Right kidney (tissue), 9 donors: ENCODE measurements around the gene PSMA4.
"Not testable (repeated sequence)": the region's sequence is repeated elsewhere in the genome, so short reads cannot be mapped to it uniquely, and the experiment has no call there.

Experiments used
- DNase-seq: peaks from one replicate; pipeline ENCODE4 v3.0.0-alpha.2; 2016
- long read RNA-seq, 8 donors: transcript quantifications; one replicate each; lab custom pipeline, GENCODE V29; 2026

PSMA4 gene
- long read RNA-seq, donor 1, full-length matches to known transcripts: 226 of 664 reads
- long read RNA-seq, donor 1, partial matches to known transcripts: 430 of 664 reads
- long read RNA-seq, donor 1, other reads (novel, unspliced or antisense): 8 of 664 reads
- long read RNA-seq, donor 2, full-length matches to known transcripts: 85 of 271 reads
- long read RNA-seq, donor 2, partial matches to known transcripts: 186 of 271 reads
- long read RNA-seq, donor 2, other reads (novel, unspliced or antisense): 0 of 271 reads
- long read RNA-seq, donor 3, full-length matches to known transcripts: 45 of 137 reads
- long read RNA-seq, donor 3, partial matches to known transcripts: 92 of 137 reads
- long read RNA-seq, donor 3, other reads (novel, unspliced or antisense): 0 of 137 reads
- long read RNA-seq, donor 4, full-length matches to known transcripts: 87 of 295 reads
- long read RNA-seq, donor 4, partial matches to known transcripts: 208 of 295 reads
- long read RNA-seq, donor 4, other reads (novel, unspliced or antisense): 0 of 295 reads
- long read RNA-seq, donor 5, full-length matches to known transcripts: 129 of 346 reads
- long read RNA-seq, donor 5, partial matches to known transcripts: 209 of 346 reads
- long read RNA-seq, donor 5, other reads (novel, unspliced or antisense): 8 of 346 reads
- long read RNA-seq, donor 6, full-length matches to known transcripts: 97 of 265 reads
- long read RNA-seq, donor 6, partial matches to known transcripts: 162 of 265 reads
- long read RNA-seq, donor 6, other reads (novel, unspliced or antisense): 6 of 265 reads
- long read RNA-seq, donor 7: 0 reads
- long read RNA-seq, donor 8, full-length matches to known transcripts: 134 of 373 reads
- long read RNA-seq, donor 8, partial matches to known transcripts: 239 of 373 reads
- long read RNA-seq, donor 8, other reads (novel, unspliced or antisense): 0 of 373 reads

DNA sequence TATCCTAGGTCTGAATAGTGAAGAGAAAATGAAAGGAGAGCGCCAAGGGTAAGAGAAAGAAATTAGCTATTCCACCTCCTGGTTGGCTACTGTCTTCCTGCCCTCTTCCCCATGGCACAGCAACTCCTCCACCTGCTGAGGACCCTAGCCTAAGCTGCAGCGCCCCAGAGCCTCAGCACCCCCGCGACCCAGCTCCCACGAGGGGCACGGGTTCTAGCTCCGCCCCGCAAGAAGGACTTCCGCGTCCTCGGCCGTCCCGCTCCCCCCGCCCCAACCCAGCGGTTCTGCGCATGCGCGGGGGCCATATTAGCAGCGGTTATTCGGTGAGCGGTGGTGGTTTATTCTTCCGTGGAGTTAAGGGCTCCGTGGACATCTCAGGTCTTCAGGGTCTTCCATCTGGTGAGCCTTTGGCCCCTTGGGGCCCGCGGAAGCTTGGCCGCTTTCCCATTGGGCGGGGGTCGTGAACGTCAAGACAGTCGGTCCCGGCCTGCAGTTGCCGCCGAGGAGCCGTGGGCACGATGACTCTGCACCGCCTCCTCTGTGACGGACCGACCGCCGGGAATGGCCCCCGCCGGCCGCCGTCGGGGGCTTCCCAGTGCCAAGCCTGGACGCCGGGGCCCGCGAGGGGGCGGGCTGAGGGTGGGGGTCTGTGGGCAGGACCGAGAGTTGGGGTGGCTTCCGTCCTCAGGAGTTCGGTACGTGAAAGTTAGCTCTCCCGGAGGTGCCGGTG lies at the start of gene PSMA4:
Gene PSMA4, plus strand, starts transcription at position 304 of the 730 bp plus-strand sequence. CDS start 1,484 bp downstream, outside the sequence.
- DNase-seq: peak; percentile 98

DNA sequence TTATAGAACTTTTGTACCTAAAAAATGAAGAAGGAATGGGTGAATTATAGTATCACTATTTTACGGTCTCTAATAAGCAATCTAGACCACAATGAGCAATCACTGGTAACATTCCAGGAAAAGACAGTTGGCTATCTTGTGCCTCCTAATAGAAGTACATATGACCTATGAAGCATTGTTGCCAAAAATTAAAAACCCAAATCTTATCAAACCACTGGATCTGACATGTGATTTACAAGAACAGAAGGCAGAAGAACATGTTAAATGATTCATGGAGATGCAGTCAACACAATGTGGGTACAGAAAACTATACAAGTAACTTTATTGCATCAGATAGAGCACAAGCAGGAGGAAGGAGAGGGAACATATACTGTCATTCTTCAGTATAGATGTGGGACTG lies 47.4 kb upstream of the PSMA4 start:
- DNase-seq: no peak

- DNase-seq: no peak
Measured at GRCh38 chr15:78501857-78502256, 38.4 kb upstream of the PSMA4 start.

- no peak for DNase-seq
Measured at GRCh38 chr15:78502641-78503040, 37.6 kb upstream of the PSMA4 start.

- DNase-seq: peak; percentile 91
Measured at GRCh38 chr15:78506971-78507830, 33.0 kb upstream of the PSMA4 start, which contains the start of gene HYKK. HYKK (plus strand) TSS chr15:78507577; CDS start chr15:78513089, 5,512 bp downstream.

DNA sequence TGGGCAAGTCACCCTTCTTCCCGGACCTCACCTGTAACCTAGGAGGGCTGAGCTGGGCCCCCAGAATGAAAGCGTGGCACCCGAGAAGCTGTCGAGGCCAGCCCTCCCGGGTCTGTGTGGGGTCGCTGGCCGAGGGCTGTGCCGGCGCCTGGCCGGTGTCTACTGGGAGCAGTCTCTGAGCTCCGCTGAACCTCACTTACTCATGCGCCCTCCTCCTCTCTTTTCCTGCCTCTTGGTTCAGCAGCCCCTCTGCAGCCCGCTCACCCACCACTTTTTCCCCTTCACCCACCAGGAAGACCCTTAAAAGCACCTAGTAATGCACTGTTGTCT lies 32.4 kb upstream of the PSMA4 start:
- DNase-seq: no peak

DNA sequence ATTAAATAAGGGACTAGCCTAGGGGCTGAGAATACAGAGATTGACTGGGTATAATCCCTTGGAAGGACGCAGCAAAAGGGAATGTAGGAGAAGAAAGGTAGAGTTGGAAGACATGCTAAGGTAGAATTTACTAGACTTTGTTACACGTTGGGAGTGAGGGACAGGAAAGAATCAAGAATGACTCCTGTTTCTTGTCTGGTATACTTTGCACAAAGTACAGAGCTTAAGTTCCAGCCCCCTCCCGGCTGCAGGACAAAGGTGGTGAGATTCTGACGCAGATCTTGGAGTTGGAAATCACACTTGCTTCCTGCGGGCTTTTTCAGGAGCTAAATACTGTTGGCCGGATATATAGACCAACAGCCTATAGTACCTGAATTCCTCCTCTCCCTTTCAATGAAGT lies 32.0 kb upstream of the PSMA4 start:
- DNase-seq: no peak

- DNase-seq: no peak
Measured at GRCh38 chr15:78509726-78510312, 30.4 kb upstream of the PSMA4 start.

DNA sequence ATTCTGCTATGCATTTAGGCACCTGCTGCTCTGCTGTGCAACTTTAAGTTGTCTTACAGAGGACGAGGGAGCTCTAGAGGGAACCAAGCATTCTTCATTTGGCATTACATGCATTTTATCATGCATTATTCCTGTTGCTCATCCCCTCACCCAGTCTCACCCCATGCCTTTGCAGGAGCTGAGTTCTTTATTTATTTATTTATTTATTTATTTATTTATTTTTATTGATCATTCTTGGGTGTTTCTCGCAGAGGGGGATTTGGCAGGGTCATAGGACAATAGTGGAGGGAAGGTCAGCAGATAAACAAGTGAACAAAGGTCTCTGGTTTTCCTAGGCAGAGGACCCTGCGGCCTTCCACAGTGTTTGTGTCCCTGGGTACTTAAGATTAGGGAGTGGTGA lies 20.2 kb upstream of the PSMA4 start:
- not testable (repeated sequence) for DNase-seq

GRCh38 chr15:78524230-78524629 lies 16.0 kb upstream of the PSMA4 start:
- DNase-seq: no peak

- DNase-seq: no peak
Measured at GRCh38 chr15:78527325-78527724, 12.9 kb upstream of the PSMA4 start.

DNA sequence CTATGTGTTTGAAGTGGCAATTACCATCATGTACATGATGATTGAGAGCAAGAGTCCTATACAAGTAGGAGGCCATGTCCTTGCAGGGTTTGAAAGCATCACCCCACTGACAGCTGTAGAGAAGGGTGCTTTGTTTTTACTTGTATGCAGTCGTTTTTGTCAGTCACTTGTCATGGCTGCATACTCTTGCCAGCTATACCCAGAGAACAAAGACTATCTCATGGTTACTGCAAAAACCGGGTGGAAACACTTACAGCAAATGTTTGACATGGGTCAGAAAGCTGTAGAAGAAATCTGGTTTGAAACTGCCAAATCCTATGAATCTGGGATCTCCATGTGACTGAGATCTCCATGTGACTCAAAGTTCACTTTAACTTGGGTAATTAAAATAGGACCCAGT lies 6.9 kb upstream of the PSMA4 start:
- DNase-seq: no peak

DNA sequence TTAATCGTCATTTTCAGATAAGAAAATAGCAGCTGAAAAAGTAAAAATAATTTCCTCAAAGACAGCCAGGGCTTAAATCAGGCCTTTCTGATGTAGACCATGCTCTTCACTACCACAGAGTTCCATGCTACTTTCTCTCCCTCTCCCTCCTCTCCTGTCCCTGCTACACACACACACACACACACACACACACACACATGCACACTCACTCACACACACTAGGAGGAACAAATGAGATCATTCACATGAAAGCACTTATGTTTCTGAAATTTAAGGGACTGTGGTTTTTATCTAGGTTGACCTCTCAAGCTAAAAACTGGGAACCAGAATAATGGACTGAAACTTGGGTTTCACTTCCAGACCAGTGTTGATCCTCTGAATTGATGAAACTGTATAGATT lies 4.1 kb upstream of the PSMA4 start:
- DNase-seq: no peak

- DNase-seq: no peak
Measured at GRCh38 chr15:78537266-78537905, 2.9 kb upstream of the PSMA4 start.

DNA sequence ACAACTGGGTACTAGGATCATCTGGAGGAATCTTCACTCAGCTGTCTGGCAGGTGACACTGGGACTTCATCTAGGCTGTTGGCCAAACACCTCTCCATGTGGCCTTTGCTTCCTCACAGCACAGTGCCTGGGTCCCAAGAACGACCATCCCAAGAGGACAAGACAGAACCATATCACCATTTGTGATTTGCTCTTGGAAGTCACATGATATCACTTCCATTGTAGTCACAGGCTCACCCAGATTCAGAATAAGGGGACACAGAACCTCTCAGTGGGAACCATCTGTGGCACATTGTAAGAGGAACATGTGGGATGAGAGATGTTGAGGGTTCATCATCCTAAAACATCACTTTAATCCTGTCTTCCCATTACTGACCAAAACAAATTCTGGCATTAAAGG lies 1.9 kb upstream of the PSMA4 start:
- no peak for DNase-seq

GRCh38 chr15:78539464-78540140 lies 642 bp upstream of the PSMA4 start:
- DNase-seq: not testable (repeated sequence)

DNA sequence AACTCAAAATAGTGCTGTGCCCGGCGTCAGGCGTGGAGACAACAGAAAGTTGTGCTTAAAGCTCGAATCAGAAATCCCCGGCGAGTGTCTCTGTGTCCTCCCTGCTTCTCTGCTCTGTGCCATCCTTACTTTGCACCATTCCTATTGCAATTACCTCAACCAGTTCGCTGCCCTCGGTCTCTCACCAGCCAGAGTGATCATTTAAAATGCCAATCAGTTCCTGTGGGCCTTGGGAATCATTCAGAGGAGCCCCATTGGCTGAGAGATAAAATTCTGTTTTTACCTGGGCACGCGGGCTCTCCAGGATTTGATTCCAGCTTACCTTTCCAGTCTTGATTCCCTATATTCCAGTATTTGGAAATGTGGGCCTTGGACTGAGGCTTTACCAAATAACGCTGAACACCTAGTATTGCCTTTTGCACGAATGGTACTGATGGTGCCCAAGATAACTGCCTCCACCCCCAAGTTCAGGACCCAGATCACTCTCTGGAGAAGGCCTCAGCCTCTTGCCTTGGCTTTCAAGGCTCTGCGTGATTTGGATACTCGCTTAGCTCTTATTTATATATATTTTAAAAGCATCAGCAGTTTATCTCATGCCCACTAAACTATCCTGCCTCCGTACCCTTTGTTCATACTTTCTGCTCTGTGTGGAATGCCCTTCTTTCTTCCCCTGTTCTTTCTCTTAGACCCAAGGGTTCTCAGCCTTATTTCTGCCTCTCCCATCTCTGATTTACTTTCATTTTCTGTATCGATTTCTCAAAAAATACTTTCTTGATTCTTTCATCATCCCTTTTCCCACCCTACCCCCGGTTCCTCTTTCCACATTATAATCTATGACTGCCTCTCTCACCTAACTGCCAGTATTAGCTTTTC lies 863 bp downstream of the PSMA4 start:
- no peak for DNase-seq

GRCh38 chr15:78541744-78542034 lies 1.4 kb downstream of the PSMA4 start:
- DNase-seq: no peak

DNA sequence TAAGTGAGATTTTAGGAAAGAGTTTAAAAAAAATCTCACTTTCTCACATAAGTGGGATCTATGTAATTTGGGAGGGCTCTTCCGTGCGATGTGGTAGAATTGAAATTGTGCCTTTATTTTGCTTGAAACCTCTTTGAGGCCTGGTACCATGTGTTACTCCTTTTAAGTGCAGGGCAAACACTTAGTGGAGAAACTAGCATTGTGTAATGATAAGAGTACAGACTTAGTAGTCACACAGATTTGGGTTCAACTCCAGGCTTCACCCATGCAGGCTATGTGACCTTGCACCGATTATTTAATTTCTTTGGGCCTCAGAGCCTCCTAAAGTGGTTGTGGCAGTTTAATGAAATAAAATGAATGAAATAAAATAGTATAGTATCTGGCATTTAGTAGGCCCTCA lies 2.4 kb downstream of the PSMA4 start:
- no peak for DNase-seq
